ENCODE data around the gene PRKCH. TPM values are rescaled to one million over a fixed set of nuclear protein-coding genes. Genes with fewer than 3 reads are reported as not detected.

Gene PRKCH
- total RNA-seq, 1 experiment from 2014 or later = 170 TPM

DNA sequence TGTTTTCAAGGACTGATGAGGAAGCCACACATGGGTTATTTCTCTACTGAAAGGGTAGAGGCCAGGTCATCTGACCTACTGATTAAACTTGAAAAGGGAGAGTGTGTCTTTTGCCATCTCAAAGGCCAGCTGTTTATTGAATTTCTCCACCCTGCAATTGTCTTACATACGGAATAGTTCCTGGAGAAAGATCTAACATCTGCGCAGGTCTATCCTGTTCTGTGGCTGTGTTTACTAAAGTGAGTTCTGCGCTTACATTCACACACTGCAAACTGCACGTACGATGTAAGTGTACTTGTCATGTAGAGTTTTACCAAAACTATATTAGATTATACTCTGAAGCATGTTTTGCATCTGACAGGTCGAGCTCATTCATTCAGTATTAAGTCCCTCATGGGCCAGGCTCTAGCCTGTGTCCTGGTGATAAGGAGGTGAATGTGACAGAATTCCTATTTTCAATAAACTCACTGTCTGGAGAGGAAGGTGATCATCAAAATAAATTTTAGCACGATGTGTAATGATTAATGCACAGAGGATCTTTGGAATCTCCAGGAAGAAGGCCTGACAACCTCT is 96.6 kb downstream of the PRKCH start:
- Histone ChIP-seq H3K4me1 (ENCODE audit: insufficient read depth, low read length) (peaks cover 19% of the 10 kb centered on the region), H3K36me3 (ENCODE audit: low read depth, low read length) (no peaks in the 10 kb centered on the region), H3K9me3 (ENCODE audit: low read length) (no peaks in the 10 kb centered on the region), H3K9ac (ENCODE audit: low read length) (no peak overlapping the region), H3K27me3 (ENCODE audit: low read length) (no peaks in the 10 kb centered on the region), H3K4me2 (ENCODE audit: low read length) (no peak overlapping the region), H3K79me2 (ENCODE audit: low read length) (0 out of 2 replicates have a peak, but pooled peaks cover 5% of the 10 kb centered on the region), H3K27ac (ENCODE audit: low read length) (no peak overlapping the region), H3F3A (ENCODE audit: low read length, unreplicated experiment) (no peaks in the 10 kb centered on the region), H3K9me2 (replicated peaks; ENCODE audit: low read length) (no peaks in the 10 kb centered on the region), H2AFZ (ENCODE audit: low read length) (no peak overlapping the region), H4K20me1 (ENCODE audit: low read length) (no peaks in the 10 kb centered on the region), H3K4me3 (ENCODE audit: low read length) (no peak overlapping the region)
- BruUV-seq (replicated peaks) = no TSS peak
- intact Hi-C loops (cut with micrococcal nuclease) = no loop called here
- ChIA-PET CTCF (no interaction called here), POLR2A (ENCODE audit: unreplicated experiment) (no interaction called here)
- no peak for DNase-seq
- no peak for TF ChIP-seq EZH2 (IDR thresholded peaks at IDR 0.05; ENCODE audit: low read length, unreplicated experiment)
- TF ChIP-seq, protein P1, sequence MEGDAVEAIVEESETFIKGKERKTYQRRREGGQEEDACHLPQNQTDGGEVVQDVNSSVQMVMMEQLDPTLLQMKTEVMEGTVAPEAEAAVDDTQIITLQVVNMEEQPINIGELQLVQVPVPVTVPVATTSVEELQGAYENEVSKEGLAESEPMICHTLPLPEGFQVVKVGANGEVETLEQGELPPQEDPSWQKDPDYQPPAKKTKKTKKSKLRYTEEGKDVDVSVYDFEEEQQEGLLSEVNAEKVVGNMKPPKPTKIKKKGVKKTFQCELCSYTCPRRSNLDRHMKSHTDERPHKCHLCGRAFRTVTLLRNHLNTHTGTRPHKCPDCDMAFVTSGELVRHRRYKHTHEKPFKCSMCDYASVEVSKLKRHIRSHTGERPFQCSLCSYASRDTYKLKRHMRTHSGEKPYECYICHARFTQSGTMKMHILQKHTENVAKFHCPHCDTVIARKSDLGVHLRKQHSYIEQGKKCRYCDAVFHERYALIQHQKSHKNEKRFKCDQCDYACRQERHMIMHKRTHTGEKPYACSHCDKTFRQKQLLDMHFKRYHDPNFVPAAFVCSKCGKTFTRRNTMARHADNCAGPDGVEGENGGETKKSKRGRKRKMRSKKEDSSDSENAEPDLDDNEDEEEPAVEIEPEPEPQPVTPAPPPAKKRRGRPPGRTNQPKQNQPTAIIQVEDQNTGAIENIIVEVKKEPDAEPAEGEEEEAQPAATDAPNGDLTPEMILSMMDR (conservative IDR thresholded peaks at IDR 0.05; ENCODE audit: low read depth, low read length) = no peak
- TF ChIP-seq EZH2phosphoT487 (IDR thresholded peaks at IDR 0.05; ENCODE audit: borderline replicate concordance, low read length) = no peak
- ATAC-seq = no peak

DNA sequence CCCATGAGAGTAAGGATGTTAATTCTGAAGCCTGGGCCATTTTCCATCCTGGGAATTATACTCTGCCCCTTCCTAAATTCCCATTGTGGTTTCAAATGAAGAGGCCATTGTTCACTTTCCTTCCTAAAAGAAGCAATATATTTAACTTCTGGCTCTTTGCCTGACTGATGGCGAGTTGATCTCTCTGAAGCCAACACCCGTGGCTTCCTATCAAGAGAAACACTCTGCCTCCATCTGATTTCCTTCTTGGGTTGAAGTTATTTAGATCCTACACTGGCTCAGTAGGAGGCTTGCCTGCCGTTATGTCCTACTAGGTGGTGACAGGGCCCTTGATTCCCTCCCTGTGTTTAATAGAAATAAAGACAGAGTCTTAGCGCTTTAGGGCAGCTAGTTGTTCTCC is 97.4 kb downstream of the PRKCH start:
- H3K27ac ChIP-seq (ENCODE audit: low read length) = no peak overlapping the region
- no peak overlapping the region for H2AFZ ChIP-seq (ENCODE audit: low read length)
- no peak overlapping the region for H3K9ac ChIP-seq (ENCODE audit: low read length)
- DNase-seq (no peak), ATAC-seq (no peak)
- intact Hi-C loops (cut with micrococcal nuclease) = no loop called here
- no peak overlapping the region for H3K4me3 ChIP-seq (ENCODE audit: low read length)
- no peaks in the 10 kb centered on the region for H3K9me2 ChIP-seq (replicated peaks; ENCODE audit: low read length)
- no peaks in the 10 kb centered on the region for H4K20me1 ChIP-seq (ENCODE audit: low read length)
- H3K79me2 ChIP-seq (ENCODE audit: low read length) = 0 out of 2 replicates have a peak, but pooled peaks cover 5% of the 10 kb centered on the region
- BruUV-seq (replicated peaks) = no TSS peak
- no peak overlapping the region for H3K4me2 ChIP-seq (ENCODE audit: low read length)
- ChIA-PET POLR2A (ENCODE audit: unreplicated experiment) (no interaction called here), CTCF (no interaction called here)
- no peaks in the 10 kb centered on the region for H3F3A ChIP-seq (ENCODE audit: low read length, unreplicated experiment)
- H3K9me3 ChIP-seq (ENCODE audit: low read length) = no peaks in the 10 kb centered on the region
- no peak for TF ChIP-seq EZH2phosphoT487 (IDR thresholded peaks at IDR 0.05; ENCODE audit: borderline replicate concordance, low read length)
- TF ChIP-seq EZH2 (IDR thresholded peaks at IDR 0.05; ENCODE audit: low read length, unreplicated experiment) = no peak
- TF ChIP-seq, protein P1 (conservative IDR thresholded peaks at IDR 0.05; ENCODE audit: low read depth, low read length) = no peak
- H3K27me3 ChIP-seq (ENCODE audit: low read length) = no peaks in the 10 kb centered on the region
- H3K4me1 ChIP-seq (ENCODE audit: insufficient read depth, low read length) = peaks cover 19% of the 10 kb centered on the region
- no peaks in the 10 kb centered on the region for H3K36me3 ChIP-seq (ENCODE audit: low read depth, low read length)

DNA sequence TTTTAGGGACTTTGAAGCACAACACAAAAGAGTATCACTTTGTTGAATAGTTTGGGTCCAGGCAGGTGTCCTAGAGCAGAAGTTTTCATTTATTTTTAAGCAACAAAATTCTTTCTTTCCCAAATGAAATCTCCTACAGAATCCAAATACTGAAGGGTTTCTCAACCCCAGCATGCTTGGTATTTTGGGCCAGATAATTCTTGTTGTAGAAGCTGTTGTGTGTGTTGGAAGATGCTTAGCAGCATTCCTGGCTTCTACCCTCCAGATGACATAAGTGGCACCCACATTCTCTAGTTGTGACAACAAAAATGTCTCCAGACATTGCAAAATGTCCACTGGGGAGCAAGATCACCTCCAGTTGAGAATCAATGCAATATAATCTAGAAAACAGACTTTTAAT is 97.8 kb downstream of the PRKCH start:
- no peaks in the 10 kb centered on the region for H3F3A ChIP-seq (ENCODE audit: low read length, unreplicated experiment)
- no peak overlapping the region for H3K4me3 ChIP-seq (ENCODE audit: low read length)
- no peak overlapping the region for H3K9ac ChIP-seq (ENCODE audit: low read length)
- ATAC-seq (no peak), DNase-seq (no peak)
- no peak for TF ChIP-seq EZH2 (IDR thresholded peaks at IDR 0.05; ENCODE audit: low read length, unreplicated experiment)
- no peak for TF ChIP-seq EZH2phosphoT487 (IDR thresholded peaks at IDR 0.05; ENCODE audit: borderline replicate concordance, low read length)
- TF ChIP-seq, protein P1 (conservative IDR thresholded peaks at IDR 0.05; ENCODE audit: low read depth, low read length) = no peak
- 0 out of 2 replicates have a peak, but pooled peaks cover 5% of the 10 kb centered on the region for H3K79me2 ChIP-seq (ENCODE audit: low read length)
- no peaks in the 10 kb centered on the region for H3K27me3 ChIP-seq (ENCODE audit: low read length)
- H3K4me1 ChIP-seq (ENCODE audit: insufficient read depth, low read length) = peaks cover 19% of the 10 kb centered on the region
- CTCF ChIA-PET = no interaction called here
- H3K9me3 ChIP-seq (ENCODE audit: low read length) = no peaks in the 10 kb centered on the region
- BruUV-seq (replicated peaks) = no TSS peak
- no peaks in the 10 kb centered on the region for H3K9me2 ChIP-seq (replicated peaks; ENCODE audit: low read length)
- no peak overlapping the region for H3K27ac ChIP-seq (ENCODE audit: low read length)
- POLR2A ChIA-PET (ENCODE audit: unreplicated experiment) = no interaction called here
- no peaks in the 10 kb centered on the region for H3K36me3 ChIP-seq (ENCODE audit: low read depth, low read length)
- intact Hi-C loops (cut with micrococcal nuclease) = no loop called here
- H4K20me1 ChIP-seq (ENCODE audit: low read length) = no peaks in the 10 kb centered on the region
- no peak overlapping the region for H3K4me2 ChIP-seq (ENCODE audit: low read length)
- no peak overlapping the region for H2AFZ ChIP-seq (ENCODE audit: low read length)
